Stimulated activated CD4-positive, alpha-beta T cell treated with anti-CD3 and anti-CD28 coated beads, Interleukin-1b, Interleukin-23, amount 100 ng/mL, for 4 hours (primary cell): ENCODE data around the gene SSNA1.

Experiments used
- DNase-seq, 2 donors: peaks; one replicate each; pipeline ENCODE4 v3.0.0-alpha.2; 2020; ENCODE audit warnings: low read depth in 2 of 2

The SSNA1 gene

DNA sequence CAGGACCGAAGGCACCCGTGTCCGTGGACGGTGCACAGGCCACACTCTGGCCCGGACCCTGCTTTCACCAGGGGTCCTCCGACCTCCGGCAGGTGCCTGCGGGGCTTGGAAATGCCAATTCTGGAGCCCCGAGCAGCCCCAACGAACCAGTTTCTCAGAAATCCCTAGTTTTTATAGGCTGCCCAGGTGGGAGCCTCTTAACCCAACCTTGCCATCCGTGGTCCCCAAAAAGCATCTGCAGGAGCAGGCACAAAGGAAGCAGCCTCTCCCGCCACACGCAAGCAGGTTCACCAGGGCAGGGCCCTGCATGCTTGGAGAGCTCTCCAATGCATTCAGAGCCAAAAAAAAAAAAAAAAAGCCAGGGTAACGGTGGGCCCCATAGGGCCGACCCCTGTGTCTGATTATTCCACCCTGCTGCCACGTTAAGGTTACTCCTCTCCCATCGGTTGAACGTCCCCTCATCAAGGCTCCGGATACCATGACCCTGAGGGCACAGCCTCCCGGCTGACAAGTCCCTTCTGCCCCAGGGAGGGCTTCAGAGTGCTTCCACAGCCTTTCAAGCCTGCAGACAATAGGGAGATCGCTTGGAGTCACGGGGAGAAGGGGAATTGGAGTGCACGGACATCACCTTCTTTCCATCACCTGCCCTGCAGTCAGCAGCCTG, 12.9 kb downstream of the SSNA1 start:
- DNase-seq, result no peak

DNA sequence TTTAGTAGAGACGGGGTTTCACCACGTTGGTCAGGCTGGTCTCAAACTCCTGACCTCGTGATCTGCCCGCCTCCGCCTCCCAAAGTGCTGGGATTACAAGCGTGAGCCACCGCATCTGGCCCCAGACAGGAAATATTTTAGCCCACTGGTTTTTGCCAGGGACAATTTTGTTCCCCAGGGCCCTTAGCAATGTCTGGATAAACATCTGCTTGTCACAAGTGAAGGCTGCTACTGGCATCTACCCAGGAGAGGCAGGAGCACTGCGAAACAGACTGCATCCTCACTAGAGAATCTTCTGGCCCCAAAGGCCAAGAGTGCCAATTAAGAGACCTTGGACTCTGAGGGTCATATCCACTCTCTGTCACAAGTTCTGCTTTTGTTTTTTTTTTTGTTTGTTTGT, 14.5 kb downstream of the SSNA1 start:
- DNase-seq, result no peak

DNA sequence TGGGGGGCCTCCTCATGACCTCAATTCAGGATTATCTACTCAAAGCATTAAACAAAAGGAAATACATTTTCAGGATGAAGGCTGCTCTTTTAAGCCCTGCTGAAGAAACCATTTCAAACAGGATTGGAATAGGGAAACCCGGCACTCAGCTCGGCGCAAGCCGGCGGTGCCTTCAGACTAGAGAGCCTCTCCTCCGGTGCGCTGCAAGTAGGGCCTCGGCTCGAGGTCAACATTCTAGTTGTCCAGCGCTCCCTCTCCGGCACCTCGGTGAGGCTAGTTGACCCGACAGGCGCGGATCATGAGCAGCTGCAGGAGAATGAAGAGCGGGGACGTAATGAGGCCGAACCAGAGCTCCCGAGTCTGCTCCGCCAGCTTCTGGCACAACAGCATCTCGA, 16.3 kb downstream of the SSNA1 start:
- no peak for DNase-seq

DNA sequence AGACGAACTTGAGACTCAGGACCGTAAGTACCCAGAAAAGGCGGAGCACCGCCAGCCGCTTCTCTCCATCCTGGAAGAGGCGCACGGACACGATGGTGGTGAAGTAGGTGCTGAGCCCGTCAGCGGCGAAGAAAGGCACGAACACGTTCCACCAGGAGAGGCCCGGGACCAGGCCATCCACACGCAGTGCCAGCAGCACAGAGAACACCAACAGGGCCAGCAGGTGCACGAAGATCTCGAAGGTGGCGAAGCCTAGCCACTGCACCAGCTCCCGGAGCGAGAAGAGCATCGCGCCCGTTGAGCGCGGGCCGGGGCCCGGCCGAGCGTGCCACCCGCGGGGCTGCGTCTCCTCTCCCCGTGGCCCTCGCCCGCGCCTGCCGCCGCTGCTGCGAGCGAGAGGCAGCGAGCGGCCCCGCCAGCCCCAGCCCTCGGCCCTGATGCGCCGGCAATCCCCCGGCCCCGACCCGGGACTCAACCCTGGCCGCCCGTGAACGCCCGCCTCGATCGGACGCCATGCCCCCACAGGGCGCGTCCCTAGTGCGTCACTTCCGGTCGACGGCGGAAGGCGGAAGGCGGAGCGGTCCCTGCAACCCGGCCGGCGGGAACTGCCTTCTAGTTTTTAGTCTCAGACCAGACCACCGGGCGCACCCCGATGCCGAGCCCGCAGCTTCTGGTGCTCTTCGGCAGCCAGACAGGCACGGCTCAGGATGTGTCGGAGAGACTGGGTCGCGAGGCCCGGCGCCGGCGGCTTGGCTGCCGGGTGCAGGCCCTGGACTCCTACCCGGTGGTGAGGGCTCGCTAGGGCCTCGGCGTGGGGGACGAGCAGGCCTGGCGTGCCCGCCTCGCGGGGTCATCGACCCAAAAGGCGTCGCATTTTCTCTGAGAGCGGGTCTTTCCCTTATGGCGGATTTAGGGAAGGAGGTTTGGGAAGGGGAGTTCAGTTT, 16.9 kb downstream of the SSNA1 start, which contains the start of the genes NDOR1 and TMEM203:
TSS of gene NDOR1 (plus strand) at position 575 of the 944 bp plus-strand sequence. CDS start at position 653, 78 bp downstream.
TSS of gene TMEM203 (minus strand) at position 523 of the 944 bp plus-strand sequence. CDS start at position 289, 234 bp downstream.
- peak; percentile 84 to 93 for DNase-seq

DNA sequence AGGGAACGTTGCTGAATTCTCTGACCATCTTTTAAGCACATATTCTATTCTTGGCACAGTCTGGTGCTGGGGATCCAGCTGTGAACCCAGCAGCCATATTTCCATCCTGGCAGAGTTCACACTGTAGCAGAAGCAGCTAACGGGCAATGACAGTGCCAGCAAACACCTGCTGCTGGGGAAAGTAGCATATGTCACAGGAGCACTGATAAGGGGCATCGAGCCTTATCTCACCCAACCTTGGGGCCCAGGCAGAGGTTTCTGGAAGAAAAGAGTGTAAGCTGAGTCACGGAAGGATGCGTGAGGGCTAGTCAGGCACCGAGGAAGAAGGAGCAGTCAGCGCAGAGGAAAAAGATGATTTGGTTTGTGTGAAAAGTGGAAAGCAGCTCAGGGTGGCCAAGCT, 18.1 kb downstream of the SSNA1 start:
- no peak for DNase-seq

DNA sequence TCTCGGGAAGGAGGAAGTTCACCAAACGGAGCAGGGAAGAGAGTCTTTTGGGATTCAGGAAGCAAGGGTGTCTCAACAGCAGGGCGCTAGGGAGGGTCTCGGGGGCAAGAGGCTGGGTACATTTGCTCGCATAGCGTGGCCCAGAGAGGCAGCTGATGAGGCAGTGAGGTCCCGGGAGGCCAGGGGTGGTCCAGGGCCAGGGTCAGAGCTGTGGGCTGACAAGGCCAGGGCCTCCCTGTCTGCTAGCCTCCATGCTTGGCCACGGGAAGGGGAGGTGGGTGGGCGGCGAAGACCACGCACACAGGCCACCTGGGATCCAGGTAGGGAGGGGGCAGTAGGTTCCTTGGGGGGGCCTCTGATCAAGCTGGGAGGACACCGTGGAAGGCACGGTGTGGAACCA, 23.1 kb downstream of the SSNA1 start:
- DNase-seq, result no peak

DNA sequence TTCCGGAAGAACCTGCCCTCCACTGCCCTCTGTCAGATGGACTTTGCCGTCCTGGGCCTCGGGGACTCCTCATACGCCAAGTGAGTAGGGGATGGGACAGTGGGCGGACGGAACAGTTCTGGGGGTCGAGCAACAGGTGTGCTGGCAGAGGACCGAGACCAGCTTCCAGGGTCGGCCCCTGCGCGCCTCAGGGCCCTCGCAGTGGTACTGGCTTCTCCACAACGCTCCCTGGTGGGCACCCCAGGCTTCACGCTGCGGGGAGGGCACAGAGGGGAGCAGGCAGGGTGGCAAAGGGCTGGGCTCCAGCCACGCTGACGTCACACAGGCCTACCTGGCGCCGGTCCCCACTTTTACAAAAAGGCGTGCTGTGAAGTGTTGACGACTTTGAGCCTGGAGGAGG, 24.0 kb downstream of the SSNA1 start:
- no peak for DNase-seq

DNA sequence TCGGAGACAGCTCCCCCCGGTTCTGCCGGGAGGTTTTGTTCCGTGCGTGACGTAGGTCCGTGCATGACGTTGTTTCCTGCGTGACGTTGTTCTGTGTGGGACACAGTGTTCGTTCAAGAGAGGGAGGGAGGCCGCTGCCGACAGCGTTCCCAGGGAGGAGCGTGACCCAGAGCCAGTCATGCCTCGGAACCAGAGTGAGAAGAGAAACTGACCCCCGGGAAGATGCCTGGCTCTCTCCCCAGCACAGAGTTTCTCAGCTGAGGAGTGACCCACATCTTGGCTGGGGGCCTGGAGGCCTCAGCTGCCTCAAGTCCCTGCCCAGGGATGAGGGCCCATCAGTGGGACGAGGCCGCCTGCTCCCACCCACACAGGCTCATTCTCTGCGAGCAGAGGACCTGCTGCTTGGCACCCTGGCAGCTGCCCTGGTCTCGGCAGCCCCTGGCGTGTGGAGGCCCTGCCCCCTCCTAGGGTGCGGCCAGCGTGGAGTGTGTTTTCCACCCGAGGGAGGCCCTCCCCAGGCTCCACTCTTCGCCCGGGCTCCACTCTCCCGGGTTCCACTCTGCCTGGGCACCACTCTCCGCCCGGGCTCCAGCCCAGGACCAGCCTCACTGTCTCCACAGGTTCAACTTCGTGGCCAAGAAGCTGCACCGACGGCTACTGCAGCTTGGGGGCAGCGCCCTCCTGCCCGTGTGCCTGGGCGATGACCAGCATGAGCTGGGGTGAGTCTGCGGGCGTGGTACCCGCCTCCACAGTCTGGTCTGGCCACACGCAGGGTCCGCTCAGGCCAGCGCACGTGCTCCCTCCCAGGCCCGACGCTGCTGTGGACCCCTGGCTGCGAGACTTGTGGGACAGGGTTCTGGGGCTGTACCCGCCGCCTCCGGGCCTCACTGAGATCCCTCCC, 24.9 kb downstream of the SSNA1 start:
- DNase-seq, result no peak

DNA sequence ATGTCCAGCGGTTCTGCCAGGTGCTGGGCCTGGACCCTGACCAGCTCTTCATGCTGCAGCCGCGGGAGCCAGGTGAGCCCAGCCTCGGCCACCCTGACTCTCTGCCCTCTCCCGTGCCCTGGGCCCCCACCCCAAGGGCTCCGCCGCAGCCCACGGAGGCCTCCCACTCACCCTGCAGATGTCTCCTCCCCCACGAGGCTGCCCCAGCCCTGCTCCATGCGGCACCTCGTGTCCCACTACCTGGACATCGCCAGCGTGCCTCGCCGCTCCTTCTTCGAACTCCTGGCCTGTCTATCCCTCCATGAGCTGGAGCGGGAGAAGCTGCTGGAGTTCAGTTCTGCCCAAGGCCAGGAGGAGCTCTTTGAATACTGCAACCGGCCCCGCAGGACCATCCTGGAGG, 26.1 kb downstream of the SSNA1 start:
- no peak for DNase-seq

DNA sequence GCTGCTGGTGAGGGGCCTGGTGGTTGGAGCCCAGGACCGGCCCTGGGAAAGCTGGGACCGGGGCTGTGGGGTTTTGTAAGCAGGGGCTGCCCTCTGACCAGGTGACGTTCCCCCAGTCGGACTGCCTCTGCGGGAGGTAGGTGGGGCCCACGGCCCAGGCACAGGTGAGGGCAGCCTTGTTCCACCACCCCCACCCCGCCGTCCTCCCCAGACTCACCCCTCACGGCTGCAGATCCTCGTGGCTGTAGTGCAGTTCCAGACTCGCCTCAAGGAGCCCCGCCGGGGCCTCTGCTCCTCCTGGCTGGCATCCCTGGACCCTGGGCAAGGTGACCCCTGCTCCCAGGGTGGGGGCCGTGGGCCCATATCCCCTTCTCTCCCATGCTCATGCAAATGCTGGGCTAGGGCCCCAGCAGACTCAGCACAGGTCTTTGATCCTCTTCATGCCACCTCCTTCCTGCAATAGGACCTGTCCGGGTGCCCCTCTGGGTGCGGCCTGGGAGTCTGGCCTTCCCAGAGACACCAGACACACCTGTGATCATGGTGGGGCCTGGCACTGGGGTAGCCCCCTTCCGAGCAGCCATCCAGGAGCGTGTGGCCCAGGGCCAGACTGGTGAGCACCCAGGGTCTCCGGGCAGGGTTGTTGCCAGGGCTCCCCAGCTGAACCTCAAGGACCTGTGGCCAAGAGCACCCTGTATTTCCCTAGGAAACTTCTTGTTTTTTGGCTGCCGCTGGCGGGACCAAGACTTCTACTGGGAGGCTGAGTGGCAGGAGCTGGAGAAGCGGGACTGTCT, 26.9 kb downstream of the SSNA1 start:
- DNase-seq, result no peak

DNA sequence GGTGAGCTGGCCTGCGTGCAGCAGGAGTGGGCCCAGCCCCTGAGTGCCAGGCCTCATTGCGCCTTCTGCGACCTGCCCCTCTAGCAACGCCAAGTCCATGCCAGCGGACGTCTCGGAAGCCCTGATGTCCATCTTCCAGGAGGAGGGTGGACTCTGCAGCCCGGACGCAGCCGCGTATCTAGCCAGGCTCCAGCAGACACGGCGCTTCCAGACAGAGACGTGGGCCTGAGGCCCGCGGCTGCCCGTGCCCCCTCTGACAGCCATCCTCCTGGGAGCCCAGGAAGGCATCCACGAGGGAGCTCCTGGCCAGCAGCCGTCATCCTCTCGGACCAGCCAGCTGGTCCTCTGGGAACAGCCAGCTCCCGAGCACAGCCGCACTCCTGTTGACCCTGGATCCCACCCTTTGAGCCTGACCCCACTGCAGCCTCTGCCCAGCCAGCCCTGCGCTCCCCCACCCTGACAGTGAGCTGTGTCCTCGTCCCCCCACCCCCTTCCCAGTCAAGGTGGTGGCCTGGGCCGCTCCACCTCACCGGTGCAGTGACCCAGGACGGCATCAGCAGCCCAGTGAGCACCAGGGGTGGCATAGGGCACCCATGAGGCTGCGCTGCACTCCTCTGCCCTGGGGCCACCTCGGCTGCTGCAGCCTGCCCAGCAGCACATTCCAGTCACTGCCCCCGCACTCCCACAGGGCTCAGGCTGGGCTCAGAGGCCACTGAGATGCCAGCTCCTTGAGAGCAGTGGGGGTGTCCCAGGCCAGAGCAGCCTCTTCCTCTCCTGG, 27.9 kb downstream of the SSNA1 start:
- no peak for DNase-seq

DNA sequence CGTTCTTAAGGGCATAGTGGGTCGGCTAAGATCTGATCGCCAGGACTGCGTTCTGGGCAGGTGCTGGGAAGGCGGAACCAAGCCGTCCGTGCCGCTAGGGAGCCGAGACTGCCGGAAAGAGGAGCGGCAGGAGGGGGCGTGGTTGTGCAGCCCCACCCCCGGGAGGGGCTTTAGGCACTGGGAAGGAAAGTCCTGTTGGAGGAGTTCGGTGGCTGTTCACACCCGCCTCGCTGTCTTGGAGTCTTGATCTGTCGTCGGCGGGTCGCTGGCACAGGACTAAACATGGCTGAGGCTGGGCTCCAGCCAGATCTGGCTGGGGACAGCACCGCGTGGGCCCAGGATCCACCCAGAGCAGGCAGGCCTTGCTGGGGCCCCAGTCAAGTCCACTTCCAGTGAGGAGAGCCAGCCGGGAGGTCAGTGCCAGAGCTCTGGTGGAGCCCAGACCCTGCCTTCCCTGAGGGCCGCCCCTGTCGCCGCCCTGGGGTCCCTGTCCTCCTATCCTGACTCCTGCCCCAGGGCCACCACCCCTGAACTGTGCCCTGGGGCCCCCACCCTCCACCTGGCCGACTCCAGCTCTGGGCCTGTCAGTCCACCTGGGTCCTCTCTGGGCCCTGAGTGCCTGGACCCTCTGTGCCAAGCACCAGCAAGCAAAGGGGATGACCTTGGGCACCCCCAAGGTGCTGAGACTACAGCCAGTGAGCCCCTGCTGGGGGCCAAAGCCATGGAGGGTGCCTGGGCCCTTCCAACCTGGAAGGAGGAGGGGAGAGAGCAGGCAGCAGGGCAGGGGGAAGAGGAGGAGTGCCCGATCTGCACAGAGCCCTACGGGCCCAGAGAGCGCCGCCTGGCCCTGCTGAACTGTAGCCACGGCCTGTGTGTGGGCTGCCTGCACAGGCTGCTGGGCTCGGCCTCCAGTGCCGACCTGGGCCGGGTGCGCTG, 29.1 kb downstream of the SSNA1 start:
- DNase-seq, result no peak

DNA sequence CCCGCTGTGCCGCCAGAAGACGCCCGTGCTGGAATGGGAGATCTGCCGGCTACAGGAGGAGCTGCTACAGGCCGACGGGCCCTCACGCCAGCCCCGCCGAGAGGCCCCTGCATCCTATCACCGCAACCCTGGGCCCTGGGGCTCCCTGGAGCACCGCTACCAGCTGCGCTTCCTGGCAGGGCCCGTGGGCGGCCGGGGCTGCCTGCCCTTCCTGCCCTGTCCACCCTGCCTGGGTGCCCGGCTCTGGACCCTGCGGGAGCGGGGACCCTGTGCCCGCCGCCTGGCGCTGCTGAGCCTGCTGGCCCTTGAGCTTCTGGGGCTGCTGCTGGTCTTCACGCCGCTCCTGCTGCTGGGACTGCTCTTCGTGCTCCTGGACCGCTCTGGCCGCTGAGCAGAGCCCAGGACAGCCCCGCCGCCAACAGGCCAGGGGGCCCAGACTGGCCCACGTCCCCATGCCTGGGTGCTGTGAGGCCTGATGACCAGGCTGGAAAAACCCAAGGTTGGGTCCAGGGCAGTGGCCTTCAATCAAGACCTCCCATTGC, 29.8 kb downstream of the SSNA1 start:
- DNase-seq, result no peak

DNA sequence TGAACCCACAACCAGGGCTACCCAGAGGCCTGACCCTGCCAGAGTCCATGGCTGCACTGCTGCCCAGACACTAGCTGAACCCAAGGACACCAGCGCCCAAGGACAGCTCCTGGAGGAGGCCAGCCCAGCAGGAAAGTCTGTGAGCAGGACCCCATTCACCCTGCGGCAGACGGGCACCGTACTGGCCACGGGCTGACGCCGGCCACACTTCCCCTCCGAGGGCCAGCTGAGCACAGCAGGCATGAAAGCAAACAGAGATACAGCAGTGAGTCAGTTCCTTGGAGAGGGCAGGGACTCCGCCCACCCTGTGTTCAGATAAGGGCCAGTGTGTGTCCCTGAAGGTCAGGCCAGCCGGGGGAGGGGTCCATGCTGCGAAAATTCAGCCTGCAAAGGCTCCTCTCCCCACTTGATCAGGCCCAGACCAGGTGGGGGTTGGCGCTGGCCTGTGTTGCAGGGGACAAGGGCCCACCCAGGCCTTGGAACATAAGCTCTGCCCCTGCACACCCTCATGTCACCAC, 30.3 kb downstream of the SSNA1 start:
- no peak for DNase-seq

DNA sequence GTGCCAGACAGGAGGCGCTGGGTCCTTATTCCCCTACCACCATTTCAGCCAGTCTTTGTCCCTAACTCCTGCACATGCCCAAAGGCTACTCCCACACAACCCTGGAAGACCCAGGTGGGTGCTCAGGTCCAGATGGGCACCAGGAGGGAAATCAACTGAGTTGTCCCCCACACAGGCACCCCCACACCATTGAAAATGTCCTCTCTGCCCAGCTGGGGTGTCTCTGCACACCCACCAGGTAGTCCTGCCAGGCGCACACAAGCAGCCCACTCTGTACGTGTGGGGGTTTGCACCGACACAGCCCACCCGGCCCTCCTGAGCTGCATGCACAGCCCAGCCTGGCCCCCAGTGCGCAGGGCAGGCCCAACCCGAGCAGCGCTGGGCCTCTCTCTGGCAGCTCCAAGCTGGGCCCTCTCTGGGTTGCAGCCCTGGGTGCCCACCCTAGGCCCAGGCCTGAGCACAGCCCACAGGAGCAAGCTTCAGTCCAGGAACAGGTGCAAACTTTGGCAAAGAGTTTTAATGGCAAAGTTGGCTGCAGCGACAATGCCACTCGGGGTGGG, 31.4 kb downstream of the SSNA1 start:
- no peak for DNase-seq

DNA sequence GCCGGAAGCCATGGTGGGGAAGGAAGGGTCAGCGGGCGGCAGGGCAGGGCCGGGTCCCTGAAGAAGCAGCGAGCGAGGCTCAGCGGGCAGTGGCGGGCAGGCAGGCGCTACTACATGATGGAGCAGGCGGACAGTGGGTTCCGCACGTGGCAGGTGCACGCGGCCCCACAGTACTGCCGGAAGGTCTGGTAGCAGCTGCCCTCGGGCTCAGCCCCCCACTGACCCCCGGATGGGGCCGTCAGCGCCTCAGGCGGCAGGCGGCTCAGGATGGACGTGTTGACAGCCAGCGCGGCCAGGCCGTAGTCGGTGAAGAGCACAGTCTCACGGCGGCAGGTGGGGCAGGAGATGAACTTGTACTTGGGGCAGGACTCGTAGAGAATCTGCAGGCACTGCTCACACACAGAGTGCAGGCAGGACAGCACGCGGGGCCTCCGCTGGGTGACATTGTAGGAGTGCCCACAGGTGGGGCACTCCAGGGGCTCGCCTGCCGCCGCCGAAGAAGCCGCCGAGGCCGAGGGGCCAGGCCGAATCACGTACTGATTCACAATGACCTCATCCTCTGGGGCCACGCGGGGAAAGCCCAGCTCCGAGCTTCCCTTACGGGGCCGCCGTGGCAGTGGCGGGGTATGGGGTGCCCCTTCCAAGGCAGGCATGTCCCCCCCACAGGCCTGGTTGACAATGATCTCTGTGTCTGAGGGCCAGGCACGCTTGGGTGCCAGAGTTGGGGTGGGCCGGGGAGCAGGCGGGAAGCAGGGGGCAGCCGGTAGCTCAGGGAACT, 32.0 kb downstream of the SSNA1 start:
- no peak for DNase-seq

DNA sequence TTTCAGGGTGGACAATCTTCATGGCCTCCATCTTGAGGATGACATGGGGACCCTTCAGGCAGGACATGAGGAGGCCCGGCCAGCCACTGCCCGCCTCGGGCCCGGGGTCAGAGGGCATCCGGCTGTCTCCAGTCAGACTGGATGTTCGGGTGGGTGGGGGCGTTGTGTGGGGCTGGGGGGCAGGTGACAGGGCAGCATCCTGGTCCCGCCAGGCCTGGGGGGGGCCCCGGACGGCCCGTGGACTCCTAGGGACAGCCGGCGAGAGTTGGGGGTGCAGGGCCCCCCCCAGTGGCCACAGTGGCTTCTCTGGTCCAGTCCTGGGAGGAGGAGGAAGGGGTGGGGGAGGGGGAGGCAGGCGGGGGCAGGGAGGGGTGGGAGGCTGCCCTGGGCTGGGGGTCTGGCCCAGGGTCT, 32.6 kb downstream of the SSNA1 start:
- no peak for DNase-seq
